ENCODE data around the gene JAM3.

JAM3 gene

GRCh38 chr11:134159652-134160051, 90.8 kb downstream of the JAM3 start:
- no peak overlapping the region for H3K27ac ChIP-seq
- TF ChIP-seq CTCF (conservative IDR thresholded peaks at IDR 0.05) (no peak), ZFX (IDR thresholded peaks at IDR 0.05) (no peak)

DNA sequence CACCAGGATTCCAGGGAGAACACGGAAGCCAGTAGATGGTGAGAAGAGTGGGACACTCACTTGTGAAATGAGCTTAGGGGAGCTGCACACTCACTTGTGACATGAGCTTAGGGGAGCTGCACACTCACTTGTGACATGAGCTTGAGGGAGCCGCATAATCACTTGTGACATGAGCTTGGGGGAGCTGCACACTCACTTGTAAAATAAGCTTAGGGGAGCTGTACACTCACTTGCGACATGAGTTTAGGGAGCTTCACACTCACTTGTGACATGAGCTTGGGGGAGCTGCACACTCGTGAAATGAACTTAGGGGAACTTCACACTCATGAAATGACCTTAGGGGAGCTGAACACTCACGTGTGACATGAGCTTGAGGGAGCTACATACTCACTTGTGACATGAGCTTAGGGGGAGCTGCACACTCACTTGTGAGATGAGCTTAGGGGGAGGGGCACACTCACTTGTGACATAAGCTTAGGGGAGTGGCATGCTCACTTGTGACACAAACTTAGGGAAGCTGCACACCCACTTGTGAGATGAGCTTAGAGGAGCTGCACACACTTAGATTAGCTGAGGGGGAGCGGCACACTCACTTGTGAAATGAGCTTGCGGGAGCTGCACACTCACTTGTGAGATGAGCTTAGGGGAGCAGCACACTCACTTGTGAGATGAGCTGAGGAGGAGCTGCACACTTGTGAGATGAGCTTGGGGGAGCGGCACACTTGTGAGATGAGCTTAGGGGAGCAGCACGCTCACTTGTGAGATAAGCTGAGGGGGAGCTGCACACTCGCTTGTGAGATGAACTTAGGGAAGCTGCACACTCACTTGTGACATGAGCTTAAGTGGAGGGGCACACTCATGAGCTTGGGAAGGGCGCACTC, 95.9 kb downstream of the JAM3 start:
- H3K27ac ChIP-seq, result no peak overlapping the region

DNA sequence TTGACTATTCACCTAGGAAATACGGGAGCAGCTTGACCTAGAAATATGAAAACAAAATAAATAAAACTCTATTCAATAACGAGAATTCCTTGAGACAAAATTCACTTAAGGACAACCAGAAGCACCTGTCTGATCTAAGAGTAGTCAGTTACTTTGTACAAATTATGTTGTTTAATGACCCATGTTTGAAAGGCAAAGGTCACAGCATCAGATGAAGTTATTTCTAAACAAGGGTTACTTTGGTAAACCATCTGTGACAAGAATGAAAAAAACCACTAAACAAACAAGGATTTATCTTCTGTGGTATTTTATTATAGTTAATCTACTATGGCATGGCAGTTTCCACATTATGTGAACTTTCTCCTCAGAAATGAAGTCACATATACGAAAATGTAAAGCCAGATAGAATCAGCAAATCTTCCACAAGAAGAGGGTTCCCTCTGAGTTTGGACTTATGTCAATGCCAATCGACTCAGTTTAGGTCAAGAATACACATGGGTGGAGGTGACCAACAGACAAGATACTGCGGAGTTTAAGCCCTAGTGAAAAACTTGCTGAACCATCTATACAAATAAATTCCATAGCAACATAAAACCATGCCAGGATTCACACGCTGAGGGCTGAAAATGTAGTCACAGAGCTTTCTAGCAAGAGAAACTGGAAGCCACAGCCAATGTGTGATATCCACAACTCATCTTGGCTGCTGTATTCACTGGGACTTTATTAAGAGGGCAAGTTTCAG, 101.5 kb downstream of the JAM3 start:
- TF ChIP-seq CTCF (conservative IDR thresholded peaks at IDR 0.05) (no peak), ZFX (IDR thresholded peaks at IDR 0.05) (no peak)

More for the DNA sequence above, 95.9 kb downstream of the JAM3 start:
- TF ChIP-seq CTCF (conservative IDR thresholded peaks at IDR 0.05) (no peak), ZFX (IDR thresholded peaks at IDR 0.05) (no peak)

DNA sequence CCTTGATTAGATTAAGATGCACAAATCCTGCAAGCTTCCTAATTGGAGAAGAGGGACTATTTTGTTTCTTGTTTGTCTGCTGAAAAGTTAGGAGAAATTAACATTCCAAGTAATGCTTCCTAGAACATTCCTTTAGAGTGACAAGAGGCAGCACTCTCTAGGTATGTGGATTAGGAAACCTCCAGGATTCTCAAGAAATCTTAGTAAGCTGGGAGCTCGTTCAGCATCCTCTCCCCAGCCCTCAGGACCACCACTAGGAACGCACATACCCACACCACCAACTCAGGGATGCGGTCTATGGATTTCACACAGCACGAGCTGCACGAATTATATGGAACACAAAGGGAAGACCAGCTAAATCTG, 102.0 kb downstream of the JAM3 start:
- no peak overlapping the region for H3K27ac ChIP-seq
- TF ChIP-seq CTCF (conservative IDR thresholded peaks at IDR 0.05), result no peak

More for the DNA sequence above, 101.5 kb downstream of the JAM3 start:
- no peak overlapping the region for H3K27ac ChIP-seq

DNA sequence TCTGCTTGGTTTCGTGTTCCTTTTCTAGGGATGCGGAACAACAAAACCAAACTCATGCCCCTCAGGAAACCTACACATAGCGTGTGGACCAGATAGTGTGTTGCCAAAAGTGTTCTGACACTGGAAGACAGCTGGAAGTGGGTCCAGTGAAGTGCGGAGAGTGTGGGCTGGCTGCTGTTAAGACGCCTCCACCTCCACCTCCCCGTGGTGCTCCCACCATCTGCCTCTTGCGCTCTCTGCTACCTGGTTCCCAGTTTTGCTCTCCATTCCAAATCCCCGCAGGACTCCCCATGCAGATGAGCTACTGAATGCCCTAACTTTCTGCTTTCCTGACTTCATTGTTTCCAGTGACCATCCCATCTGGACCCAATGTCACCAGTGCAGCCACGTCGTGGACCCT, 103.1 kb downstream of the JAM3 start:
- TF ChIP-seq ZFX (IDR thresholded peaks at IDR 0.05), result no peak
- no peak for TF ChIP-seq CTCF (conservative IDR thresholded peaks at IDR 0.05)
- H3K27ac ChIP-seq, result no peak overlapping the region

- no peak overlapping the region for H3K27ac ChIP-seq
These were observed 104.4 kb downstream of the JAM3 start for GRCh38 chr11:134173296-134173695.

More at GRCh38 chr11:134173296-134173695, 104.4 kb downstream of the JAM3 start:
- TF ChIP-seq ZFX (IDR thresholded peaks at IDR 0.05) (no peak), CTCF (conservative IDR thresholded peaks at IDR 0.05) (no peak)

Data from C4-2B (cell line).